Thymus (tissue), 14 donors: ENCODE data around the gene SLAMF9. TPM values are rescaled to one million over a fixed set of nuclear protein-coding genes. Genes with fewer than 3 reads are reported as not detected.

ENCODE experiments used
- DNase-seq, 9 donors: peaks; one replicate each; pipeline ENCODE4 v3.0.0-alpha.2; 2013; ENCODE audit warnings: low spot score in 9 of 9, low read depth in 6 of 9, missing footprints in 1 of 9
- H3K27ac ChIP-seq, 2 donors: one replicate each; pipeline ENCODE4 v1.5.1; 2013; ENCODE audit warnings: control low read depth in 1 of 2, low read depth in 1 of 2, low read length in 1 of 2, mild to moderate bottlenecking in 1 of 2, moderate library complexity in 1 of 2
- H3K27me3 ChIP-seq, 2 donors: one replicate each; pipeline ENCODE4 v1.5.1; 2013; ENCODE audit warnings: low read length in 1 of 2; ENCODE audit not compliant: control insufficient read depth in 2 of 2, insufficient read depth in 1 of 2
- H3K36me3 ChIP-seq, 2 donors: one replicate each; pipeline ENCODE4 v1.5.1; 2013; ENCODE audit warnings: low read length in 1 of 2, mild to moderate bottlenecking in 1 of 2, moderate library complexity in 1 of 2; ENCODE audit not compliant: control insufficient read depth in 2 of 2, insufficient read depth in 2 of 2
- H3K4me1 ChIP-seq, 2 donors: one replicate each; pipeline ENCODE4 v1.5.1; 2013; ENCODE audit warnings: low read length in 2 of 2; ENCODE audit not compliant: control insufficient read depth in 2 of 2, insufficient read depth in 2 of 2
- H3K4me3 ChIP-seq, 2 donors: one replicate each; pipeline ENCODE4 v1.5.1; 2013; ENCODE audit warnings: low read length in 2 of 2, control low read depth in 1 of 2, mild to moderate bottlenecking in 1 of 2
- H3K9me3 ChIP-seq, 2 donors: one replicate each; pipeline ENCODE4 v1.5.1; 2013; ENCODE audit warnings: low read length in 1 of 2, mild to moderate bottlenecking in 1 of 2; ENCODE audit not compliant: control insufficient read depth in 2 of 2, insufficient read depth in 1 of 2
- WGBS: extraction: QIAGEN DNeasy Blood & Tissue Kit; methylation state at CpG from one replicate; pipeline ENCODE4 v1.1.7; 2013; 5-methylcytosine and 5-hydroxymethylcytosine counted together
- long read RNA-seq, 10 donors: transcript quantifications; one replicate each; lab custom pipeline, GENCODE V29; 2026
- polyA plus RNA-seq: library from polyadenylated mRNA; stranded (reverse); fragments of 200-250 nt; gene quantifications from one replicate; pipeline ENCODE4 v1.2.3, GENCODE V29; 2013
- total RNA-seq: library from RNA; stranded (reverse); fragments of 120-200 nt; gene quantifications from one replicate; pipeline ENCODE4 v1.2.4, GENCODE V29; 2013
- donor health status: healthy.

Gene SLAMF9
- total RNA-seq (0.09 TPM), polyA plus RNA-seq (0.71 TPM)
- long read RNA-seq, donor 1, result 0 reads
- long read RNA-seq, donor 2, partial matches to known transcripts, result 0 of 1 reads
- long read RNA-seq, donor 2, other reads (novel, unspliced or antisense), result 0 of 1 reads
- long read RNA-seq, donor 3, result 0 reads
- long read RNA-seq, donor 4, result 0 reads
- long read RNA-seq, donor 5, result 0 reads
- long read RNA-seq, donor 6, result 0 reads
- long read RNA-seq, donor 7, result 0 reads
- long read RNA-seq, donor 8, result 0 reads
- long read RNA-seq, donor 9, result 0 reads
- long read RNA-seq, donor 10, result 0 reads

DNA sequence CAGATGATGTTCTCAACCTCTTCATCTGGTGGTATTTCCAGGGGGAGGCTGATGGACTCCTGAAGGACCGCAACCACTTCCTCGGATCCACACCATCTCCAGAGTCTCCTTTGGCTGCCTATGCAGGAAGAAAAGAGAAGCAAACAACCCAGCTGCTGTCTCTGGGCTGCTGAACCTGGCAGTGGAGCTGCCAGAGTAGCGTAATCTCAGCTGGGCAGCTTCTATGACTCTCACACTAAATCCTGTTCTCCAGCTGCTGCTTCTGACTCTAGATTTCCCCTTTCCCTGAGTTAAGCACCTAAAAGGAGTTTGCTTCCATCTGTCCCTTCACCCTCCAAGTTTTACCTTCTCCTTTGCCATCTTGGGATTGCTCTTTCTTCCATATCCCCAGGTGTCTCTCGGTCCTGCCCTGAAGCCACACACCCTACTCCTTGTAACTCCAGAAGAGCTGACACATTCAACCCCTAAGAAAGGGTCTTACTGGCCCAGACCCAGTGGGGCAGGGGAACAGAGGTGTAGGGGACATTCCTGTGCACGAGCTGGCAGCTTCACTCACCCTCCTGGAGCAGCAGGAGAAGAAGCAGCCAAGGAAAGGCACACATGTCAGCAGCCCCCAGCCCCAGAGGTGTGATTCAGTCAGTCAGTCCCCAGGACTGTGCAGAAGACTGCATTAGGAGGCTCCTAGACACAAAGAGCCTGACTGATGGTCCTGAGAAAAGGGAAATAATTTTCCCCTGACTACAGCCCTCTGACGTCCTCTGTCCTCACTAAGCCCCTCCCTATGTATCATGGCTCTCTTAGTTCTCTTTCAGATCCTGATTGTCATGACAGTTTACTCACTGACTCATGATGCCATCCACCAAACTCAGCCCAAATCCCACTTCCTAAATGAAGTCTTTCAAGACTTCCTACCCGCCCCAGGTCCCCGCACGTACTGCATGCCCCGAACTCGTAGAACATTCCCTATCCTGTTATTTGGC lies at the start of gene SLAMF9:
SLAMF9 (minus strand) TSS at position 702 of the 980 bp plus-strand sequence; CDS start at position 602, 100 bp downstream.
- H3K4me3 ChIP-seq, result no peak within 1 kb of the TSS
- WGBS, result 81% methylated on average over 11 of the region's 11 CpGs
- no peak within 1 kb of the TSS for H3K27ac ChIP-seq
- peaks cover 2 to 3% of the 10 kb centered on the region in 2 donors for H3K4me1 ChIP-seq
- peaks cover 0 to 11% of the 10 kb centered on the region in 2 donors for H3K27me3 ChIP-seq
- no peak for DNase-seq
- H3K9me3 ChIP-seq, result no peaks in the 10 kb centered on the region
- no peaks in the 10 kb centered on the region for H3K36me3 ChIP-seq

DNA sequence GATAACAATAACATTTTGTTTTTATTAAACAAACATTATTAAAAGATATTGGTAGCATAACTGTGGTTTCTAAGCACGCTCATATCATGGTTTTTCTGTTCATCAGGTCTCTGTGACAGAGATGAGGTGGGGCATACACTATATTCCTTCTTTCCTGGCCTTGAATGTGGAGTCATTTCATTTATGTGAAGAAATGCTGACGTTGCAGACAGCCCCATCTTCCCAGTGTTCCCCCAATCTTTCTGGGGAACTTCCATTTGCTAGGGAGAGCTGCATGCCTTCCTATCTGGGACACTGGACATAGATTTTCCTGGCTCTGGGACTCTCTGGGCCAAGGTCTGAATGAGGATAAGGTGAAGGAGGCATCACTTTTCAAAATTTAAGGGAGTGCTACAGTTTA lies 47.4 kb upstream of the SLAMF9 start:
- no peaks in the 10 kb centered on the region for H3K4me1 ChIP-seq
- H3K27me3 ChIP-seq, result peaks cover 0 to 4% of the 10 kb centered on the region in 2 donors
- no peak overlapping the region for H3K4me3 ChIP-seq
- H3K36me3 ChIP-seq, result no peaks in the 10 kb centered on the region
- no peaks in the 10 kb centered on the region for H3K9me3 ChIP-seq
- H3K27ac ChIP-seq, result no peak overlapping the region
- 93% methylated on average over 2 of the region's 2 CpGs for WGBS
- no peak for DNase-seq

DNA sequence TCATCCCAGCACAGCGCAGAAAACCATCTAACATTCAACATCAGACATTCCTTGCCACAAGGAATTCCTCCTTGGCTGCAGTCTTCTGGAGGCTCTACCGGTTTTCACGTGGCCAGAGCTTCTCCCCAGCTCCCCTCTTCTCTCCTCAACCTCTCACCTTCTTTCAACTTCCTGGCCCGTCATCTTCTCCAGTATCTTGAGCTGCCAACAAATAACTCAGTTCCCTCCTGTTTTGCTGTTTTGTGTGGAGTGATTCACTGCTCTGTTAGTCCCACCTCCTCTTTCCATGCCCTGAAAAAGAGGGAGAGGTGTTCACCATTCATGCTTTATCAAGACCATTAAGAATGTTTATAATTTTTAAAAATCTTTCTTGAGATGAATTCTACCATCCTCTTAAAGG lies 45.2 kb upstream of the SLAMF9 start:
- DNase-seq, result no peak
- H3K27ac ChIP-seq, result no peak overlapping the region
- H3K36me3 ChIP-seq, result no peaks in the 10 kb centered on the region
- H3K27me3 ChIP-seq, result peaks cover 0 to 4% of the 10 kb centered on the region in 2 donors
- H3K4me3 ChIP-seq, result no peak overlapping the region
- whole genome bisulfite sequencing, result 88% methylated on average over 4 of the region's 4 CpGs
- no peaks in the 10 kb centered on the region for H3K9me3 ChIP-seq
- H3K4me1 ChIP-seq, result no peaks in the 10 kb centered on the region

DNA sequence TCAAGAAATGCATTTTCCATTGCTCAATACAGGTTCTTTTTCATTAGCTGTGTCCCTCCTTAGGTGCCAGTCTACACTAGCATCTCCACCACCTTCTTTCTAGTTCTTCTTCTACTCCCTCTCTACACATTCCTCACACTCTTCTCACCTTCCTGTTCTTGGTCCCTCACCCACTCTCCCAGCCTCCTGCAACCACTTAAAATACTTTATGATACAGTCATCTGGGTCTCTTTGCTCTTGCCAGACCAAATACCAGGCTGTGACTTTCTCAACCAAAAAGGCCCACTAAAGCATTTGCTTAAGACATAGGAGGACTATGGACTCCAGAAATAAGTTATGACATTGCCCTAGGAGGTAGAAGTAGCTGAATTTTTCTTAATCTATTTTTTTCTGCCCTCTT lies 42.6 kb upstream of the SLAMF9 start:
- Histone ChIP-seq H3K4me3 (no peak overlapping the region), H3K36me3 (no peaks in the 10 kb centered on the region), H3K4me1 (no peaks in the 10 kb centered on the region), H3K27me3 (peaks cover 0 to 4% of the 10 kb centered on the region in 2 donors), H3K27ac (no peak overlapping the region), H3K9me3 (no peaks in the 10 kb centered on the region)
- no peak for DNase-seq

DNA sequence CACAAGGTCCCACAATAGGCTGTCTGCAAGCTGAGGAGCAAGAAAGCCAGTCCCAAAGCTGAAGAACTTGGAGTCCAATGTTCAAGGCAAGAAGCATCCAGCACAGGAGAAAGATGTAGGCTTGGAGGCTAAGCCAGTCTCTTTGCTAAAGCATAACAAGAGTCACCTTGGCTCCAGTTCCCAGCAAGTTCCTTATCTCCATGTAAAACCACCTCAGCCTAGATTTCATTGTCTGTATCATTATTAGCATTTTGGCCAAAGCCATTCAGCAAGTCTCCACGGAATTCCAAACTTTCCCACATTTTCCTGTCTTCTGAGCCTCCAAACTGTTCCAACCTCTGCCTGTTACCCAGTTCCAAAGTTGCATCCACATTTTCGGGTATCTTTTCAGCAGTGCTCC lies 40.9 kb upstream of the SLAMF9 start:
- no peak for DNase-seq
- H3K9me3 ChIP-seq, result no peaks in the 10 kb centered on the region
- 96% methylated on average over 2 of the region's 2 CpGs for WGBS
- no peak overlapping the region for H3K4me3 ChIP-seq
- H3K36me3 ChIP-seq, result no peaks in the 10 kb centered on the region
- no peaks in the 10 kb centered on the region for H3K4me1 ChIP-seq
- no peak overlapping the region for H3K27ac ChIP-seq
- H3K27me3 ChIP-seq, result peaks cover 0 to 4% of the 10 kb centered on the region in 2 donors

DNA sequence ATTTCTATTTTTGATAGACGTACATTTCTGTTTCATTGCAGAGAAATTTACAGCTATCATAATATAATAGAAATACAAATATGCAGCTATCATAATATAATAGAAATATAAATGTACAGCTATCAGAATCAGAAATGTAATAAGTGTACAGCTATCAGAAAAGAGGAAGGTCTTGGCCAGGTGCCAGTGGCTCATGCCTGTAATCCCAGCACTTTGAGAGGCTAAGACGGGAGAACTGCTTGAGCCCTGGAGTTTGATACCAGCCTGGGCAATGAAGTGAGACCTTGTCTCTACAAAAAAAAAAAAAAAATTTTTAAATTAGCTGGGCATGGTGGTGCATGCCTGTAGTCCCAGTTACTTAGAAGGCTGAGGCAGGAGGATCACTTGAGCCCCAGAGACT lies 39.9 kb upstream of the SLAMF9 start:
- no peaks in the 10 kb centered on the region for H3K4me1 ChIP-seq
- H3K9me3 ChIP-seq, result no peaks in the 10 kb centered on the region
- H3K27me3 ChIP-seq, result no peaks in the 10 kb centered on the region
- H3K36me3 ChIP-seq, result no peaks in the 10 kb centered on the region
- DNase-seq, result no peak
- H3K4me3 ChIP-seq, result no peak overlapping the region
- H3K27ac ChIP-seq, result no peak overlapping the region
- WGBS, result 92% methylated on average over 2 of the region's 2 CpGs

DNA sequence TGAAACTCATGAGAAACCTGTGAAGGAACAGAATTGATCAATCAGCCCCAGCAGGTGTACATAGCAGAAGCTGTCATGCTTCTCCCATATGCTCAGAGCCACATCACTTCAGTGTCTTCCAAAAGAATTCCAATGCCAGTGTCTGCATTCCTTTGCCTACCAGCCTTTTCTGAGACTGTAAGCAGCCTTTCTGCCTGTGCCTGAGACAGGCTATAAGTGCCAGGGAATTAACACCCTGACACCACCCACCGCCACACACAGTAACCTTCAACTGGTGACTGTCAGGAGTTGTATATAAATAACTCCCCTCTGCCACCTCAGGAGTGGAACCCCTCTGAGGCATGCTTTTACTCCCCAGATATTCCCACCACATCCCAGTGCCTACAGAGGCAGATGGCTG lies 38.1 kb upstream of the SLAMF9 start:
- Histone ChIP-seq H3K9me3 (no peaks in the 10 kb centered on the region), H3K4me1 (no peaks in the 10 kb centered on the region), H3K27ac (no peak overlapping the region), H3K4me3 (no peak overlapping the region), H3K27me3 (no peaks in the 10 kb centered on the region), H3K36me3 (no peaks in the 10 kb centered on the region)
- WGBS, result 96% methylated on average over 1 of the region's 1 CpG
- no peak for DNase-seq

DNA sequence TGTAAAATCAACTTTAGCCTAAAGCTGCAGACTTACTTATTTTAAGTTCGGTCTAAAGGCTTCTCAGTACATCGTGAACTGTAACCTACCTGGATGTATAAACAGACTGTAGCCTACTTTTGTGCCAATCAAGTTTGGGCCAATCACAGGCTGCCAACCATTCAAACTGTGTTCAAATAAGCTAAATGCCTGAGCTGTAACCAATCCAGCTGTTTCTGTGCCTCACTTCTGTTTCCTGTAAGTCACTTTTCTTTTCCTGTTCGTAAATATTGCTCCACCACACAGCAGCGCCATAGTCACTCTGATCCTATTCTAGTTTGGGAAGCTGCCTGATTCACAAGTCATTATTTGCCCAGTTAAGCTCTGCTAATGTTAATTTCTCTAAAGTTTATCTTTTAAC lies 37.5 kb upstream of the SLAMF9 start:
- H3K27ac ChIP-seq, result no peak overlapping the region

DNA sequence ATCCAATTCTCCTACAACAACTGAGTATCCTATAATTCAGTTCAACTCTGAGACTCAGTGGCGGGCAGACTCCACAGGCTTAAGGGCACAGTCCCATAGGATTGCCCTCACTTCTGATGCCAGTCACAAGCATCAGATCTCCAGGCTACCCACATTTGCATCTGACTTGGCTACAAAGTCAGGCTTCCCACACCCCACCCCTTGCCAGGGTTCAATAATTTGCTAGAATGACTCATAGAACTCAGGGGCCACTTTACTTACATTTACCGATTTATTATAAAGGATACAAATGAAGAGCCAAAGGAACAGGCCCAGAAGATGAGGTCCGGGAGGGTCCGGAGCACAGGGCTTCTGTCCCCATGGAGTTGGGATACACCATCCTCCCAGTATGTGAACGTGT lies 36.0 kb upstream of the SLAMF9 start:
- no peak for DNase-seq
- 95% methylated on average over 5 of the region's 5 CpGs for WGBS
- Histone ChIP-seq H3K4me3 (no peak overlapping the region), H3K27me3 (no peaks in the 10 kb centered on the region), H3K4me1 (no peaks in the 10 kb centered on the region), H3K9me3 (no peaks in the 10 kb centered on the region), H3K36me3 (no peaks in the 10 kb centered on the region), H3K27ac (no peak overlapping the region)

More for the DNA sequence above, 37.5 kb upstream of the SLAMF9 start:
- Histone ChIP-seq H3K4me1 (no peaks in the 10 kb centered on the region), H3K27me3 (no peaks in the 10 kb centered on the region), H3K9me3 (no peaks in the 10 kb centered on the region), H3K36me3 (no peaks in the 10 kb centered on the region), H3K4me3 (no peak overlapping the region)
- WGBS, result 58% methylated on average over 4 of the region's 4 CpGs
- peak in 2 of 9 donors; percentile 5 to 22 for DNase-seq
